Measurements from ENCODE around the gene HIGD1B.

HIGD1B gene

DNA sequence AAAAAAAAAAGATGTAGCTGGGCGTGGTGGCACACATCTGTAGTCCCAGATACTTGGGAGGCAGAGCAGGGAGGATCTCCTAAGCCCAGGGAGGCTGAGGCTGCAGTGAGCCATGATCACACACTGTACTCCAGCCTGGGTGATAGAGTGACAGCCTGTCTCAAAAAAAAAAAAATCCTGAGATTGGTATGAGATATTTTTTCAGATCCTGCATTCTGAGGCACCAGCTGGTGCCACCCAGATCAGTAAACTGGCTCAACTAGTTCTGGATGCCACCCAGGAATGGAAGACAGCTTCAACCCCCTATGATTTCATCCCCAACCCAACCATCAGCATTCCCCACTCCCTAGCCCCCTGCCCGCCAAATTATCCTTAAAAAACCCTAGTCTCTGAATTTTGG lies 10.5 kb upstream of the HIGD1B start:
- DNase-seq (ENCODE audit: low read depth in 2 of 2): no peak

DNA sequence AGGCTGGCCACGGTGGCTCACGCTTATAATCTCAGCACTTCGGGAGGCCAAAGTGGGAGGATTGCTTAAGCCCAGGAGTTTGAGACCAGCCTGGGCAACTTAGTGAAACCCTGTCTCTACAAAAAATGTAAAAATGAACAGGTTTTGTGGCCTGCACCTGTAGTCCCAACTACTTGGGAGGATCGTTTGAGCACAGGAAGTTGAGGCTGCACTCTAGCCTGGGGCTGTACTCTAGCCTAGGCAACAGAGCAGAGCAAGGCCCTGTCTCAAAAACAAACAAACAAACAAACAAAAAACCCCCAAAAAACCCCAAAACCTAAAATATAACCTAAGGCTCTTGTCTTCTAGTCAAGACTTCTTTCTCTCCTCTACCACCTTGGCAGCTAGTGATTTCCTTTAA lies 7.4 kb upstream of the HIGD1B start:
- no peak for DNase-seq (ENCODE audit: low read depth in 2 of 2)

DNA sequence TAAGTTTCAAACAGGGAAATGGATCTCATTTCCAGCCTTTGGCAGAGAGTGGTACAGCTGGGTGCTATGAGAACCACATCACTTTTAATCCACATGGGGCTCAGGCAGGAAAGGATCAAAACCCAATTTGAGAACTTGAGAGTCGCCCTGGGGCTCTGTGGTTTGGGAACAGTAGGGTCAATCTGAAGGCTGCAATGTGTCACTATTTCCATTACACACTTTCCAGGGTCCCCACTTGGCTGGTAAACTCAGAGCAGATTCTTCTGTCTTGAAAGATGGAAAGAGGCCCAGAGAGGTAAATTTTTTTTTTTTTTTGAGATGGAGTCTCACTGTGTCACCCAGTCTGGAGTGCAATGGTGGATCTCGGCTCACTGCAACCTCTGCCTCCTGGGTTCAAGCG lies 6.7 kb upstream of the HIGD1B start:
- DNase-seq (ENCODE audit: low read depth in 2 of 2): no peak

DNA sequence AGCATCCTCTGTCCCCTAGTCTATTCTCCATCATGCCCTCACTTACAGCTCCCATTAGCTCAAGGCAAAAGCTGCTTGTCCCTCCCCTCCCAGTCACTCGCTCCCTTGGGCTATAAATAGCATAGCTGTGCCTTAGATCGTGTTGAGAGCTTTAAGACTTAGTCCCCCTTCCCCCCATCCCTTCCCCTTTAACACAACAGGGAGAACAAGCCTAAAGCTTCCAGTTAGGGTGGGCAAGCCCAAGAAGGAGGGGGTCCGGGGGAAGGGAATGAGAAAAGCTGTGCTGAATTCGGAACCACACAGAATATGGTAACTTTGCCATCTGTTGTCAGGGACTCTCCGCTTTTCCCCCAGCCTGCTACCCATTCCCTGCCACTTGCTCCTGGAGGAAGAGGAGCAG lies 4.9 kb upstream of the HIGD1B start:
- no peak for DNase-seq (ENCODE audit: low read depth in 2 of 2)

DNA sequence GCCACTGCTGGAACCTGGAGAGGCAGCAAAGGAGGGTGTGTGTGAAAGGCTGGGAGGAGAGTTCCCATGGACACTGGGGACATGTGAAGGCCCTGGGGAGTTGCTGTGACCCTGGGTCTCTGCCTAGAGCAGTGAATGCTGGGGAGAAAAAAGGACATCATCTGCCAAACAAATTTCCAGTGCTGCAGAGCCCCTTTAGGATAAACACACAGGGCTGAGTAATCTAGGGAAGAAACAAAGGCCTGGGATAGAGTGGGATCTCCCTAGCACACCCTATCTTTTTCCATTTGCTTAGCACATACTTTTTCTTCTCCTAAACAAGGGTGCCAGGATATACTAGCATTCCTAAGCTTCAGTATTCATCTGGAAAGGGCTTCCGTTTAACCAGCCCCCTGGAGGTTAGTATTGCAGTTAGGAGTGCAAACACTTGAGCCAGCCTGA lies 3.3 kb upstream of the HIGD1B start:
- no peak for DNase-seq (ENCODE audit: low read depth in 2 of 2)

DNA sequence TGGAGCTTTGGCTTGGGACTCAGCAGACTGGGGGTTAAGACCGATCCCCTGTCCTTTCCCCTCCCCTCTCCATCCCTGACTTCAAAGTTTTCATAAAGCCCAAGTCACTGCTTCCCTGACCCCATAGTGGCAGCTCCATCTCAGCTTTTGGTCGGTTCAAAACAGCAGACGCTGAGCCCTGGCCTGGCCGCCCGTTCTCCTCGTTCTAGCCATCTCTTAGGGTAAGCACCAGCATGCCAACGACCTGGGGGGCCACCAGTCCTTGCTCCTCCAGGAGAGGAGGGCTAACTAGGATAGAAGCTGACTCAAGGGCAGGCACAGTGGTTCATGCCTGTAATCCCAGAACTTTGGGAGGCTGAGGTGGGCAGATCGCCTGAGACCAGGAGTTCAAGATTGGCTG lies 1.5 kb upstream of the HIGD1B start:
- no peak for DNase-seq (ENCODE audit: low read depth in 2 of 2)

DNA sequence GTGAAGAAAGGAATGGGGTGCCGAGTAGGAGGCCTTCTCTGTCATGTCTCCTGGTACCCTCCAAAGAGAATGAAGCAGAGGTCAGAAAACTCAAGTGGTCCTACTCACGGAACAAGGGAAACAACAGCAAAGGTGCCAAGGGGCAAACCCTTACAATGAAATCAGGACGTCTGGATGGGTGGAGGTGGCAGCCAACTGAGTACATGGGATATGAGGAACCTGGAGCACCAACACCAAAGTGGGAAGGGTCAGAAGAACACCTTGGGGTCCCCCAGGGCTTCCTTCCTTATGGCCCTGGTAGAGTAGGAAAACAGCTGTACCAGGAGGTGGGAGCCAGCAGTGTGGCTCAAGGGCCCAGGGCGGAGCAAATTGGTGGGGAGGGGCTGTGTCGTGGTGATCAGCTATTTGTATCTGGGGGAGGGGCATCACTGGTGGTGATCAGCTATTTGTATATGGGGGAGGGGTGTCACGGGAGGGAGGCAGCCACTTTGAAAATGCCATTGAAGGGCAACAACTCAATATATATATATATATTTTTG lies 643 bp downstream of the HIGD1B start:
- DNase-seq (ENCODE audit: low read depth in 2 of 2): no peak

DNA sequence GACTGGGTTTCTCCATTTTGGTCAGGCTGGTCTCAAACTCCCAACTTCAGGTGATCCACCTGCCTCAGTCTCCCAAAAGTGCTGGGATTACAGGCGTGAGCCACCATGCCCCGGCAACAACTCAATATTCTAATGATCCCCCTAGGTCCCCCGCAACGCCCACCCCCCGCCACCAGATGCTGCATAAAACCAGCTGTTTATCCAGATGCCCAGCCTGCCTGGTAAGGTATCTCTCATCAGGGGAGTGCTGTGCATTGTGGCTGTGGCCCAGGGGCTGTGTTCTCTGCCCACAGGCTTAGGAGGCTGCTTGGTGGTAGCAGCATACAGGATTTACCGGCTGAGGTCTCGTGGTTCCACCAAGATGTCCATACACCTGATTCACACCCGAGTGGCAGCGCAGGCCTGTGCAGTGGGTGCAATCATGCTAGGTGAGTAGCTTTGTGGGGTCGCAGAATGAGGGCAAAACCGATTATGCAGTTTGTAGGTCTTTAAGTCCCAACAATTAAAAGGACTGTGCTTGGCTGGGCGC lies 1.3 kb downstream of the HIGD1B start:
- DNase-seq (ENCODE audit: low read depth in 2 of 2): no peak

DNA sequence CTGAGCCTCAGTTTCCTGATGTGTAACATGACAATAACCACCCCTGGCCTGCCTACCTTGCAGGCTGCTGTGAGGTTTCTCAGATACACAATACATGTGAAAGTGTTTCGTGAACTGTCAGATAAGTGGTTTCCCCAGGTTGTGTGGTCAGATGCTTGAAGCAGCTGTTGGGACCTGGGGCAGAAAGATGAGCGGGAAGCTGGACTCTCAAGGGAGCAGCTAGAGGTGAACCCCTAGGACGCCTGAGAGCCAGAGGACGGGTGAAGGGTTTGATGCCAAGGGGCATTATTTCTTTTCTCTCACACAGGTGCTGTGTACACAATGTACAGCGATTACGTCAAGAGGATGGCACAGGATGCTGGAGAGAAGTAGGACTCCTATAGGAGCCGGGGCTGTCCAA lies 2.3 kb downstream of the HIGD1B start:
- no peak for DNase-seq (ENCODE audit: low read depth in 2 of 2)

DNA sequence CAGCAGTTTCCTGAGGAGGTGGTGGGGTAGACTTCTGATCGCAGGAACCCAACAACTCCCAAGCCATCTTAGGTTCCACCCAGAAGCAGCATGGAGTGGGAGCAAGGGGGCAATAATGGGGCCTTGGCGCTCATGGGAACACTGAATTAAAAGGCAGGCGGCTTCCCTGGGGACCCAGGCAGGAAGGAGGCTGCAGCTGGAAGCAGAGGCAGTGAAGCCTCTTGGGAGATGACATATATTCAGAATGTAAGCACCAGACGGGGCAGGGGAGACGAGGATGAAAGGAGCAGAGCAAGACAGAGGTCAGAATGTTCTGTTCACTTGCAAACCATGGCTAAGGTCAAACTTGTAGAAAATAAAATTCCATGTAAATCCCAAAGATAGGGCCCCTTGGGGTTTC lies 2.9 kb downstream of the HIGD1B start:
- no peak for DNase-seq (ENCODE audit: low read depth in 2 of 2)

DNA sequence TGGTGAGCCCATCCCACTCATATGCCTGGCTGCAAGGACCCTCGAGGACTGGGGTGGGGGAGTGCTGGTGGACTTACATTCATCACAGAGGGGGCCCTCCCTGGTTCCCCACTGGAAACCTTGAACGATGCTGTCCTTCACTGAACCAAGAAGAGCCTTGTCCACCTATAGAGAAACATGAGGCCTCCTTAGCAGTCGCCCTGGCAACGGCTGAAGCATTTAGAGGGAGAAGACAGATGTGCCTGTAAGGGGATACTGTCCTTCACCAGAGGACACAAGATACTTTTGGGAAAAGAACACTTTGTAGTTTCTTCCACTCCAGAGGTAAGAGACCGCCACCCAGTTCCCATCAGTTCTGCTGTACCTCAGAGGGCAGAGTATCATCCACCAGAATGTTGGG lies 6.5 kb downstream of the HIGD1B start:
- no peak for DNase-seq (ENCODE audit: low read depth in 2 of 2)

DNA sequence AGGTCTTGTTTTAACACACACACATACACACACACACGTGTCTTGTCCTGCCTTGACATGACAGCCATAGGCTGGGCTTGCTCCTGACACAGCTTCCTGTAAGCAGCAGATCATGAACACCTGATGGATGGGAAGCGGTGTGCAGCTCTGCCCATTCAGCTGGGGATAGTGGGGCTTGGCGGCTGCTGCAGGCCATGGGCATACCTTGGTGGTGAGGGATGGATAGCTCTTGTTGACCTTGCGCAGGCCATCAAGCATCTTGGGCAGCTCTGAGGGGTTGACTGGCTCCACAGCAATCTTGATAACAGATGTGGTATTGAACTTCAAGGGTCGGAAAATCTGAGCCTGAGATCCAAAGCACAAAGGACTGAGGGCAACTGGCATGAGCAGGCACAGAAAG lies 12.0 kb downstream of the HIGD1B start:
- DNase-seq (ENCODE audit: low read depth in 2 of 2): no peak

DNA sequence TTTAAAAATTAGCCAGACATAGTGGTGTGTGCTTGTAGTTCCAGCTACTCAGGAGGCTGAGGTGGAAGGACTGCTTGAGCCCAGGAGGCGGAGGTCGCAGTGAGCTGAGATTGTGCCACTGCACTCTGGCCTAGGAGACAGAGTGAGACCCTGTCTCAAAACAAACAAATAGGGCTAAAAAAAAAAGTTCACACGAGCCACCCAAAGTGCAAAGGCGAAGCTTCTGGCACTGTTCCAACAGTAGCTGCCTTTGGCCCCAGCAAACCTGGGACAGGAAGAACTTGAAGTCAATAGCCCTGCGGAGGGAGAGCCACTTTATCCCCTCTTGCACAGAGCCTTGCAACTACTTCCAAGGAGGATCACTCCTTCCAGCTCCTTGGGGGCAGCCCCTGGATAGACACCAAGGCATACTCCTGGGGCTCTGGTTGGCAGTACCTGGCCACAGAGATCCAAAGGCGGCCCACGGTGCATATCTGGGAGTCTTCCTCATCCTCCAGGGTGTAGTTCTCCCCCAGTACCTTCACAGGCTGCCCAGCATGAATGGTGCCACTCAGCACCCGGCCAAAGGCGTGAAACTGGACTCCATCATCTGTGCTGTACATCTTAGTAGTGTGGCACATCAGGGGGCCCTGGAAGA lies 14.7 kb downstream of the HIGD1B start:
- DNase-seq (ENCODE audit: low read depth in 2 of 2): no peak

DNA sequence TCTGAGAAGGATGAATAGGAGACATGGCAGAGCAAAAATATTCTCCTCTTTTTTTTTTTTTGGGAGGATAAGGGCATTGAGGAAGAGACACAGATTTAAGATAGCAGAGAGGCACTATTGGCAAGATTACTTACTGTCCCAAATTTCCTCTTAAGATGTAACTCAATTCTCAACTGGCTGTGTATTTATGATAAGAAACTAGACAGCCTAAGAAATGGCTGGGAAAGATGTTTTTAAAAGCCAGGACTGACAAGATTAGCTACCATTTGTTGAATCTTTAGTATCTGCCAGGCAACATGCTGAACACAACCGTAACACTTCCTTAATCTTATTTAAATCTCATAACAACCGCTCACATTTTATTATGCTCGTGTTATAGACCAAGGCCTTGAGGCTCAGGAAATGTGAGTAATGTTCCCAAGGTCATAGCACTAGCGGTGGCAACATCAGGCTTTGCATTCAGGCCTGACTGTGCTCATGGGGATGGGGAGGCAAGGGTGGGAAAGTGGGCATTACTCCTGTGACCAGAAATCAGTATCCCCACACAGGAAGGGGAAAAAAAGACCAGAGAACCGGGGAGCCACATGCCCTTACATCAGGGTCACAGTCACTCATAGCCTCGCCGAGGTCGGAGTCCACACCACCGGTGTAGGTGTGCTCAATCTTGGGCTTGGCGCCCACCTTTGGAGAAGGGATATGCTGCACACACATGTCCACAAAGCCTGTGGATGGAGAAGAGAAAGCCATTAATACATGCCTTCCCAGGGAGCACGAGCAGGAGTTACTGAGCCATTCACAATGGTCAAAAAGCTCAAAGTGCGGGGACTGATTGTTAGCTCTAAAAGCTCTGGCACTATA lies 15.6 kb downstream of the HIGD1B start:
- no peak for DNase-seq (ENCODE audit: low read depth in 2 of 2)

DNA sequence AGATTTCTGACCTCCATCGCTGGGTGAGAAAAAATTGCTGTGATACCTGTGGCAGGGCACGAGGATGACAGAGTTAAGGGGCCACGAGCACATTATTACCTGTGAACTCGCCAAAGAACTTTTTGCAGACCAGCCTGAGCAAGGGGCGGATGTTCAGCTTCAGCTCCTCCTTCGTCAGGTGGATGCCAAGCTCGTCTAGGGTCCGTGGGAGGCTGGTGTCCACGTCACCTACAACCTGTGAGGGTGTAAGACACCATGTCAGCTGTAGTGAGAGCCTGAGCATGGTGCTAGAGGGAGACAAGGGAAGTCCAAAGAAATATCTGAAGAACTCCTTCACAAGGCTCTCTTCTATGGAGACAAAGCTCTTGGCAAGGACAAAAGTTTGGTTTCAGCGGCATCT lies 17.1 kb downstream of the HIGD1B start:
- DNase-seq (ENCODE audit: low read depth in 2 of 2): no peak

DNA sequence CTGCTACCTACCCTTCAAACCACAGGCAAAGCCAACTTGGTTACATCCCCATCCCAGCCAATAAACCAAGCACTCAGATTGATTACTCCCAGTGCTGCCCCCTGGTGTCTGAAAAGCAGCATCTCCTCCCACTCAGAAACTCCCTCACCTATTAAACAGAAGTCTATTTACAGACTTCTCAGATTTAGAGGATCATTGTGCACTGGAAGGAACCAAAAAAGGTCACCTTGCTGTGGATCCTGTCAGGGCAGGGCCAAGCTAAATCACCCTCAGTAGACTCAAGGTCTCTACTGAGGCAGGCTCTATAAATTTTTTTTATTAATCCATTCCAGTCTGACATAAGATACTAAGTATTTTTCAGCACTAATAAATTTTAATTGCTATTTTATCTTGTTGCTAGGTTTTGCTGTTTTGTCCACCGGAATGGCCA lies 17.6 kb downstream of the HIGD1B start:
- DNase-seq (ENCODE audit: low read depth in 2 of 2): peak; percentile 61 to 67

DNA sequence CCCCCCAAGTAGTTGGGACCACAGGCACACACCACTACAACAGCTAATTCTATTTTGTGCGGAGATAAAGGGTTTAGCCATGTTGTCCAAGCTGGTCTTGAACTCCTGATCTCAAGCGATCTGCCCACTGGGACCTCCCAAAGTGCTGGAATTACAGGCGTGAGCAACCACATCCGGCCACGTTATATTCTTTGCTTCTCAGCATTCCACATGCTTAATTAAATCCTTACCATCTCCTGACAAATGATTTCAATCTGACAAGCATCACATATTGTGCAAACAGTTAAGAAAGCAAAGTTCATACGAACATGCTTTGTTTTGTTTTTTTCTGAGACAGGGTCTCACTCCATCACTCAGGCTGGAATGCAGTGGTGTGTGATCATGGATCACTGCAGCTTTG lies 18.2 kb downstream of the HIGD1B start:
- peak; percentile 81 to 84 for DNase-seq (ENCODE audit: low read depth in 2 of 2)

DNA sequence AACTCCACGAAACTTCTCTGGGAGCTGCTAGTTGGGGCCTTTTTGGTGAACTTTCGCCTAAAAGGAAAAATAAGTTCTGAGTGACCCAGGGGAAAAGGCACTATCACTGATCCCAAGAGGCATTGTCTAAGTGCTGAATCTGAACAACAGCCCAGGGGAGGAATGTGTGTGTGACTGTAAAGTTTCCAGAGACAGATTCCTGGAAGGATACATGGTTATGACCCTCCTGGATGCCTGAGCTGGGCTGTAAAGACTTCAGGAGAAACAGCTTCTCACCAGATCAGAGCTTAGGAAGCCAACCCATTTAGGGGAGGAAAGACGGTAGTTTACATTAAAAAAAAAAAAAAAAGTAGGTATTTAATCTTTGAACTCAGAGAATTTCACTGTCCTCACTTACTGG lies 20.2 kb downstream of the HIGD1B start:
- peak in 1 of 2 experiments; percentile 5 for DNase-seq (ENCODE audit: low read depth in 2 of 2)

DNA sequence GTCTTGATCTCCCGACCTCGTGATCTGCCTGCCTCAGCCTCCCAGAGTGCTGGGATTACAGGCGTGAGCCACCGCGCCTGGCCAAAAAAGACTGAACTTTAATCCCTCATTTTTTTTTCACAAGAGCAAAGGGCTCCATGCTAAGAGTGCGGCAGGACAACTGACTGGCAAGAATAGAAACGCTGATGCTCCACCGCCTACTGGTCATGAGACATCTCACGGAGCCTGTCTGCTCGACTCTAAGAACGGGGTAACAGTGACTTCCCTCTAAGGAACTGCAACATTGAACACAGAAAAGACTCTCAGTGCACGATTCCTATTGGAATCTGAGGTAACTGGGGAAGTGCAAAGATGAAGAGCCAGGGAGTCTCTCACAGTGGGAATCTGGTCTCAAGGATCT lies 23.9 kb downstream of the HIGD1B start:
- no peak for DNase-seq (ENCODE audit: low read depth in 2 of 2)

DNA sequence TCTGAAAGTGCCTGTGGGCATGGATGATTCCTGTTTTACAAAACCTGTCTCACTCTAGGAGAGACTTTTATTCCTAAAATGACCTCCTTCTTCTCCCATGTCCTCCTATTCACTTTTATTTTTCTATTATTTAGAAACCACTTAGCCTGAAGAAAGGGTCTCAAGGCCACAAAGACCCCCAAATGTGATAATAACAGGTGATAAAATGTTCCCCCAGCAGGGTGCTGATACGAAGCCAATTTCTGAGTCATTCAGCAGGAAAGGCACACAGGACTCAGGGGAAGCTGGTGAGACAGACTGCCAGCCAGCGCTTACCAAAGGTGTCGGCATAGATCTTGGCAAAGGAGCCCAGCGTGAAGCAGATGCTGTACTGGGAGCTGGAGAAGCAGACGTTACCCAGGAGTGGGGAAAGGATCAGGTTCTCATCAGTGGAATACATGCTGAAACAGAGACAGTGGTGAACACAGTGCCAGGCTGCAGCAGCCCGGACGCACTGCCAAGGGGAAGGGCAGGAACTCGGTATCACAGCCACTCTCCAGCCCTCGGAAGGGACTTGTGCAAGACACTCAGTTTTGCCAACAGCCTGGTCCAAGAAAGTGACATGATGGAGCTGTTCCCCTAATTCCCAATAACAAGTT lies 24.6 kb downstream of the HIGD1B start:
- DNase-seq (ENCODE audit: low read depth in 2 of 2): no peak

DNA sequence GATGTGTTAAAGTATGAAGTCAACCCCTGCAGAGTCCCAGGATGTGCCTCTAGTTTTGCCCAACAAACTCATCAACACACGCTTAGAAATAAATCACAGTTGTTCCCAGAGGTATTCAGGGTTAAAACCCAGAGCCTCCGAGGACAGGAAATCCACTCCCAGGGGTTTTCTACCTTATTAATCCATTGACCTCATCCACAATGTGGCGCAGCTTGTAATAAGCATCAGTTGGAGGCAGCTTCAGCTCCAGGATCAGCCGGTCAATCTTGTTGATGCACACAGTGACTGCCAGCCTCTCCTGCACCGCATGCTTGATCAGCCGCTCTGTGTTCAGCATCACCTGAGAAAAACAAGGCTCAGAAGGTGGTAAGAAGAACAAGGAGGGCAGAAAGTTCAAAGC lies 28.1 kb downstream of the HIGD1B start:
- DNase-seq (ENCODE audit: low read depth in 2 of 2): no peak

DNA sequence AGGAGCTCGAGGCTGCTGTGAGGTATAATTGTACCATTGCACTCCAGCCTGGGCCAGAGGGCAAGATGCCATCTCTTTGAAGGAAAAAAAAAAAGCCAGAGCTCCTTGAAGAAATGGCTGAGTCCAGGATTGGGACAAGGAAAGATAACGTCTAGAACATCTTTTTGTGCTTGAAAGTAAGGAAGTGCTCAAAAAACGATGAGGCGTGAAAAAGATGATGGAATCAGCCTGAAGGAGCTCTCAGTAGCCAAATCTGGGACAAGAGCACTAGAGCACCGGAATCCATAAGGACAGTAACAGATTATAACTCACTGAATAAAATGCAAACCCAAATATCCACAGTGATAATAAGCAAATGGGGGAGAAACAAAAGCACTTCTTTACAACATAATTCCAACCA lies 29.4 kb downstream of the HIGD1B start:
- DNase-seq (ENCODE audit: low read depth in 2 of 2): no peak

Measured in fibroblast of skin of left quadriceps (primary cell).